NT2/D1 (cell line): ENCODE data around the gene PIGBOS1.

Experiments used
- SUZ12 ChIP-seq: IDR thresholded peaks from 2 replicates; pipeline ENCODE4 v1.6.1; 2011; ENCODE audit not compliant: insufficient read length, insufficient read depth; ENCODE audit errors: extremely low read depth
- YY1 ChIP-seq: IDR thresholded peaks from 2 replicates; pipeline ENCODE4 v1.6.1; 2011; ENCODE audit not compliant: insufficient read length, insufficient read depth
- ZNF274 ChIP-seq: IDR thresholded peaks from 2 replicates; pipeline ENCODE4 v1.6.1; 2011; ENCODE audit warnings: mild to moderate bottlenecking, low read depth, low read length

DNA sequence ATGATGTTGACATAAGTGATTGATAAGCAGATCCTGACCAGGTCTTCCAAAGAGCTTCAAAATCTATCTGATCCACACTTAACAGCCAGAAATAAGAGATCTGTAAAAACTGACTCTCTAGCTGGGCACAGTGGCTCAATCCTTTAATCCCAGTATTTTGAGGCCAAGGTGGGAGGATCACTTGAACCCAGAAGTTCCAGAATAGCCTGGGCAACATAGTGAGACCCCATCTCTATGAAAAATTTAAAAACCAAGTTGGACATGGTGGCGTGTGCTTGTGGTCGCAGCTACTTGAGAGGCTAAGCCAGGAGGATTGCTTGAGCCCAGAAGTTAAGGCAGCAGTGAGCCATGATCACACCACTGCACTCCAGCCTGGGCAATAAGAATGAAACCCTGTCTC is 43.7 kb upstream of the PIGBOS1 start:
- TF ChIP-seq YY1 (no peak), ZNF274 (no peak), SUZ12 (no peak)
